ENCODE data around the gene LMAN2.

The LMAN2 gene

GRCh38 chr5:177388521-177389052 is 37.1 kb upstream of the LMAN2 start:
- DNase-seq (ENCODE audit: low read depth, low spot score) = no peak
- CTCF ChIA-PET = interaction anchor here (1.2 to 35.1 kb wide), 10 partner anchors 7 to 112 kb away, joined by 3 to 853 read pairs (median 38); partner anchors contain the start of genes F12, GRK6, PDLIM7 and PFN3
- POLR2A ChIA-PET = interaction anchor here (0.6 to 1.7 kb wide), 4 partner anchors 16 to 222 kb away, joined by 3 to 6 read pairs (median 4); no protein-coding TSS in a partner anchor
- TF ChIP-seq, protein P1, sequence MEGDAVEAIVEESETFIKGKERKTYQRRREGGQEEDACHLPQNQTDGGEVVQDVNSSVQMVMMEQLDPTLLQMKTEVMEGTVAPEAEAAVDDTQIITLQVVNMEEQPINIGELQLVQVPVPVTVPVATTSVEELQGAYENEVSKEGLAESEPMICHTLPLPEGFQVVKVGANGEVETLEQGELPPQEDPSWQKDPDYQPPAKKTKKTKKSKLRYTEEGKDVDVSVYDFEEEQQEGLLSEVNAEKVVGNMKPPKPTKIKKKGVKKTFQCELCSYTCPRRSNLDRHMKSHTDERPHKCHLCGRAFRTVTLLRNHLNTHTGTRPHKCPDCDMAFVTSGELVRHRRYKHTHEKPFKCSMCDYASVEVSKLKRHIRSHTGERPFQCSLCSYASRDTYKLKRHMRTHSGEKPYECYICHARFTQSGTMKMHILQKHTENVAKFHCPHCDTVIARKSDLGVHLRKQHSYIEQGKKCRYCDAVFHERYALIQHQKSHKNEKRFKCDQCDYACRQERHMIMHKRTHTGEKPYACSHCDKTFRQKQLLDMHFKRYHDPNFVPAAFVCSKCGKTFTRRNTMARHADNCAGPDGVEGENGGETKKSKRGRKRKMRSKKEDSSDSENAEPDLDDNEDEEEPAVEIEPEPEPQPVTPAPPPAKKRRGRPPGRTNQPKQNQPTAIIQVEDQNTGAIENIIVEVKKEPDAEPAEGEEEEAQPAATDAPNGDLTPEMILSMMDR (IDR thresholded peaks at IDR 0.05; ENCODE audit: insufficient read depth, low read length, missing control alignments) = no peak
- no peak overlapping the region for H3K4me3 ChIP-seq (ENCODE audit: low read depth, low read length)

- no peak overlapping the region for H3K4me3 ChIP-seq (ENCODE audit: low read depth, low read length)
- TF ChIP-seq, protein P1 (IDR thresholded peaks at IDR 0.05; ENCODE audit: insufficient read depth, low read length, missing control alignments) = no peak
- ChIA-PET POLR2A (no interaction called here), CTCF (interaction anchor here (0.9 to 35.1 kb wide), 8 partner anchors 7 to 113 kb away, joined by 3 to 853 read pairs (median 59); partner anchors contain the start of genes F12, PDLIM7, PFN3 and PRR7)
- DNase-seq (ENCODE audit: low read depth, low spot score) = no peak
These were observed 35.9 kb upstream of the LMAN2 start for GRCh38 chr5:177387405-177387804.

DNA sequence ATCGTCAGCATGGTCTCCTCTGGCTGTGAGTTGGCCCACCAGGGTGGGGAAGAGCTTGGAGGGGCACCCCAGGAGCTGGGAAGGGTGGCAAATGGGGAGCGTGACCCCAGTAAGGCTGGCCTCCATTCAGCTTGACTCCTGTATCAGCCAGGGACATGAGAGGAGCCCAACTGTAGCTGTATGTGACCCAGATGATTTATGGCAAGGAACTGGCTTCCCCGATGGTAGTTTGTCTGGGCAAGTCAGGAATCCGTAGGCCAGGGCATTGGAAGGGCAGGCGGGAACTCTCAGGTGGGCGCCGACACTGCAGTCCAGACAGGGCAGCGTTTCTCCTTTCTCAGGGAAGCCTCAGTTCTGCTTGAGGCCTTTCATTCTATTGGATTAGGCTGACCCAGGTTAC is 35.1 kb upstream of the LMAN2 start:
- no peak overlapping the region for H3K4me3 ChIP-seq (ENCODE audit: low read depth, low read length)
- TF ChIP-seq, protein P1 (IDR thresholded peaks at IDR 0.05; ENCODE audit: insufficient read depth, low read length, missing control alignments) = no peak
- ChIA-PET POLR2A (no interaction called here), CTCF (interaction anchor here (0.7 to 35.1 kb wide), 6 partner anchors 6 to 114 kb away, joined by 3 to 853 read pairs (median 4); partner anchors contain the start of genes F12, PFN3 and SLC34A1)
- no peak for DNase-seq (ENCODE audit: low read depth, low spot score)

DNA sequence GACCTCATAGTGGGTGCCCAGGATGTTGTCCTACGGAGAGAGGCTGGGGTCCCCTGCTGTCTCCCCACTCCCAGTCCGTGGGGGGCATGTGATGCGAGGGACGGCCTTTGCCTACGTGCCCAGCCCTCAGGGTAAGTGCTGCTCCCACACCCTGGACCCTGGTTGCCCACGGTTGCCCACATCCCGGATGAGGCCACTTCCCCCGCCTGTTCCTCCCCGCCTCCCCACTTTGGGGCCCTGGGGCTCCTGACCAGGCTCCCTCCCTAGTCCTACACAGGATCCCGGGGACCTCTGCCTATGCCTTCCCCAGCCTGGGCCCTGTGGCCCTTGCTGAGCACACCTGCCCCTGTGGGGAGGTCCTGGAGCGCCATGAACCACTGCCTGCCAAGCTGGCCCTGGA is 34.3 kb upstream of the LMAN2 start:
- CTCF ChIA-PET = interaction anchor here (1.5 to 35.1 kb wide), 4 partner anchors 5 to 72 kb away, joined by 4 to 853 read pairs (median 428); partner anchors contain the start of genes F12, PFN3 and SLC34A1

DNA sequence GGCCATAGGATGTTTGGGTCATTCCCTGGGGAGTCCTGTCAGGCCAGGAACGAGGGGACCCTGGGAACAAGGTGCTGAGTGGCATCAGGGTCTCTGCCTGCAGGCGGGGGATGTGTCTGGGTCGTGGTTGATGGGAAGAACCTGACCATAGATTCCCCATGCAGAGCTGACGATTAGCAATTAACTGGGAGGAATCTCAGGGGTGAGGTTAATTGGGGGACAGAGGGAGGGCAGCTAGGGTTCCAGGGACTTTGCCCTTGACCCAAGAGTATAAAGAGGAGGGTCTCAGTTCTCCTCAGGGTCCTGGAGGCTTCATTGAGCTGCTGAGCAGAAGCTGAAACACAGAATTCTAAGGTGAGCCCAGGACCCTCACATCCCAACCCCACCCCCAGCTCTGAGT is 32.7 kb upstream of the LMAN2 start, which contains the start of gene SLC34A1:
Gene SLC34A1 (plus strand): TSS at position 301 of the 400 bp plus-strand sequence. CDS start 1,308 bp downstream, outside the sequence.
- H3K4me3 ChIP-seq (ENCODE audit: low read depth, low read length) = no peak within 1 kb of the TSS
- ChIA-PET CTCF (interaction anchor here (1.4 to 35.1 kb wide), 6 partner anchors 4 to 117 kb away, joined by 3 to 853 read pairs (median 6); partner anchors contain the start of genes F12, PFN3 and SLC34A1), POLR2A (no interaction called here)
- no peak for DNase-seq (ENCODE audit: low read depth, low spot score)
- TF ChIP-seq, protein P1 (IDR thresholded peaks at IDR 0.05; ENCODE audit: insufficient read depth, low read length, missing control alignments) = no peak

More for the DNA sequence above, 34.3 kb upstream of the LMAN2 start:
- DNase-seq (ENCODE audit: low read depth, low spot score) = no peak
- TF ChIP-seq, protein P1 (IDR thresholded peaks at IDR 0.05; ENCODE audit: insufficient read depth, low read length, missing control alignments) = no peak
- POLR2A ChIA-PET = no interaction called here
- H3K4me3 ChIP-seq (ENCODE audit: low read depth, low read length) = no peak overlapping the region

DNA sequence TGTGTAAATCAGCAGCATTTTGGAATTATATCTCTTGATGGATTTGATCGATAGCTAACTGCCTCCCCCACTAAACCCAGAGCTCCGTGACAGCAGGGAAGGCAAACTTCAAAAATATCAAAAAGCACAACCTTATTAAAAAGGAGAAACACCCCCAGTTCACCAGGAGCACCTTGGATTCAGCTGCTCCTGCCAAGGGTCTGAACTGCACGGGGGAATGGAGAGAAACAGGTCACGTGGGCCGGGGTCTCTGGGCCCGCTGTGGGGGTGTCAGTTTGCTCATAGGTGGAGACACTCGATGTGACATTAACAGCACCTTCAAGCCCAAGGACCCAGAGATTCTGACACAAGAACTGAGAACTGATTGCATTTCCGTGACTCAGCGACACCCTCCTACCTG is 31.7 kb upstream of the LMAN2 start:
- CTCF ChIA-PET = interaction anchor here (0.5 to 35.1 kb wide), 7 partner anchors 3 to 118 kb away, joined by 3 to 853 read pairs (median 6); partner anchors contain the start of genes F12, LMAN2, PFN3 and SLC34A1
- DNase-seq (ENCODE audit: low read depth, low spot score) = no peak
- H3K4me3 ChIP-seq (ENCODE audit: low read depth, low read length) = no peak overlapping the region
- POLR2A ChIA-PET = no interaction called here
- TF ChIP-seq, protein P1 (IDR thresholded peaks at IDR 0.05; ENCODE audit: insufficient read depth, low read length, missing control alignments) = no peak

Measured in AG04449 (cell line).